K562 (cell line): ENCODE results near the gene MPHOSPH6. TPM values are rescaled to one million over a fixed set of nuclear protein-coding genes. Genes with fewer than 3 reads are reported as not detected.

Experiments used
- ATAC-seq: fragments of 200-7000 bp; cut with Tn5 transposase; 3 replicates; pipeline ENCODE4 v1.9.1; 2020; ENCODE audit warnings: moderate library complexity
- BruUV-seq: library from RNA; stranded (reverse); fragments of 400-500 nt; replicated peaks from 2 replicates; lab custom pipeline; 2021; lab: Mats Ljungman, UMichigan
- CTCF ChIA-PET: fragments of 300-600 bp; formaldehyde crosslinking; extraction: SDS; loops from one replicate; lab custom pipeline; 2021; ENCODE audit warnings: low intra/inter-chr PET ratio; lab: Yijun Ruan, JAX
- POLR2A ChIA-PET: fragments of 300-600, 350-650 bp; sonication (Branson Sonifier 250); formaldehyde crosslinking; extraction: SDS; loops from one replicate; lab custom pipeline; 2021; ENCODE audit warnings: antibody characterized with exemption, inconsistent platforms; lab: Yijun Ruan, JAX
- DNase-seq, 4 experiments: peaks; one replicate each; pipeline versions ENCODE4 v3.0.0 to v3.0.0-alpha.2; 2011 to 2018; ENCODE audit warnings: low spot score in 3 of 4, mixed read lengths in 3 of 4; ENCODE audit errors: extremely low read depth in 1 of 4
- FAIRE-seq: peaks from 2 replicates; lab custom pipeline; 2011; peaks lifted over from hg19 to GRCh38; lab: Jason Lieb, UNC
- H2AFZ ChIP-seq: 2 replicates; pipeline ENCODE4 v1.6.0; 2011; ENCODE audit warnings: low read depth, low read length, control low read depth, inconsistent platforms
- H3K27ac ChIP-seq: fragments of 200-600 bp; 3 replicates; pipeline ENCODE4 v1.8.0; 2011; ENCODE audit warnings: low read depth, mild to moderate bottlenecking, control low read depth, inconsistent platforms, low read length, moderate library complexity, mixed read lengths; ENCODE audit errors: extremely low read depth
- H3K27me3 ChIP-seq, 2 experiments: fragments of 300-600 bp in 1 of 2; 2 replicates in 1 of 2; 3 replicates in 1 of 2; pipeline versions ENCODE4 v1.6.0 to v1.8.0; 2011; ENCODE audit warnings: inconsistent platforms in 2 of 2, low read length in 2 of 2, mild to moderate bottlenecking in 1 of 2, mixed read lengths in 1 of 2, moderate library complexity in 1 of 2; ENCODE audit not compliant: control insufficient read depth in 2 of 2, insufficient read depth in 2 of 2
- H3K36me3 ChIP-seq: fragments of 300-600 bp; 3 replicates; pipeline ENCODE4 v1.8.0; 2011; ENCODE audit warnings: mild to moderate bottlenecking, low read length, inconsistent platforms; ENCODE audit not compliant: control insufficient read depth, insufficient read depth
- H3K4me1 ChIP-seq, 2 experiments: fragments of 200-600 bp in 1 of 2; replicated peaks in 1 of 2; 2 replicates in 1 of 2; 3 replicates in 1 of 2; pipeline versions ENCODE4 v1.5.1 to v1.8.0; 2011; ENCODE audit warnings: inconsistent platforms in 2 of 2, low read length in 2 of 2, mild to moderate bottlenecking in 1 of 2, mixed read lengths in 1 of 2, moderate library complexity in 1 of 2; ENCODE audit not compliant: control insufficient read depth in 2 of 2, insufficient read depth in 2 of 2
- H3K4me2 ChIP-seq: 2 replicates; pipeline ENCODE4 v1.6.1; 2011; ENCODE audit warnings: low read length, control low read depth, inconsistent platforms, mixed read lengths; ENCODE audit not compliant: insufficient read depth
- H3K4me3 ChIP-seq: fragments of 200-600 bp; sonication (generic), shearing (Covaris generic); 2 replicates; pipeline ENCODE4 v1.5.1; 2016; ENCODE audit warnings: control low read depth, inconsistent platforms
- H3K79me2 ChIP-seq: fragments of 200-600 bp; 3 replicates; pipeline ENCODE4 v1.8.0; 2011; ENCODE audit warnings: low read length, inconsistent platforms; ENCODE audit not compliant: control insufficient read depth, insufficient read depth
- H3K9ac ChIP-seq, 2 experiments: 2 replicates each; pipeline versions ENCODE4 v1.6.0 to v1.6.1; 2011; ENCODE audit warnings: low read depth in 2 of 2, low read length in 2 of 2, control low read depth in 1 of 2, inconsistent platforms in 1 of 2, mild to moderate bottlenecking in 1 of 2, mixed read lengths in 1 of 2; ENCODE audit not compliant: insufficient read depth in 1 of 2
- H3K9me1 ChIP-seq: one replicate; pipeline ENCODE4 v1.6.0; 2011; ENCODE audit warnings: inconsistent platforms, mild to moderate bottlenecking, low read length, moderate library complexity; ENCODE audit not compliant: control insufficient read depth, insufficient read depth
- H3K9me3 ChIP-seq: replicated peaks from 2 replicates; pipeline ENCODE4 v1.5.1; 2011; ENCODE audit warnings: low read depth, low read length, inconsistent platforms; ENCODE audit not compliant: control insufficient read depth, insufficient read depth
- H4K20me1 ChIP-seq: replicated peaks from 2 replicates; pipeline ENCODE4 v1.6.1; 2011; ENCODE audit warnings: low read length, inconsistent platforms, mixed read lengths; ENCODE audit not compliant: control insufficient read depth, insufficient read depth
- IRF1 ChIP-seq: sonication (generic); formaldehyde crosslinking; IDR thresholded peaks from 2 replicates; pipeline ENCODE4 v1.8.0; 2022; ENCODE audit warnings: missing genetic modification reagents, mild to moderate bottlenecking, borderline replicate concordance
- MLLT1 ChIP-seq, 2 experiments: fragments of 450-650 bp; IDR thresholded peaks; 2 replicates each; pipeline ENCODE4 v1.6.1; 2016
- MXI1 ChIP-seq: IDR thresholded peaks from 2 replicates; pipeline ENCODE4 v1.6.1; 2011; ENCODE audit warnings: low read depth, mild to moderate bottlenecking, improper control_type of control experiment, low read length
- PATZ1 ChIP-seq: fragments of 250-450 bp; sonication (Bioruptor Pico); IDR thresholded peaks from 2 replicates; pipeline ENCODE4 v1.5.0; 2020; ENCODE audit warnings: mild to moderate bottlenecking, borderline replicate concordance
- PHTF2 ChIP-seq: fragments of 250-450 bp; sonication (Bioruptor Pico); IDR thresholded peaks from 2 replicates; pipeline ENCODE4 v1.5.0; 2021; ENCODE audit warnings: mild to moderate bottlenecking
- POLR2G ChIP-seq: fragments of 200-400 bp; formaldehyde crosslinking; IDR thresholded peaks from 2 replicates; pipeline ENCODE4 v1.6.1; 2017; ENCODE audit warnings: low read depth, mild to moderate bottlenecking, antibody characterized with exemption, low read length, moderate library complexity
- RUNX1 ChIP-seq: sonication (generic); IDR thresholded peaks from 2 replicates; pipeline ENCODE4 v1.6.1; 2016; ENCODE audit warnings: antibody characterized with exemption, low read depth
- TCF15 ChIP-seq: fragments of 250-450 bp; sonication (Bioruptor Pico); IDR thresholded peaks from 2 replicates; pipeline ENCODE4 v1.8.0; 2022; ENCODE audit warnings: moderate library complexity, mild to moderate bottlenecking, inconsistent platforms
- ZNF395 ChIP-seq: fragments of 200-800 bp; sonication (Bioruptor generic); IDR thresholded peaks from 2 replicates; pipeline ENCODE4 v1.6.1; 2017; ENCODE audit warnings: missing genetic modification characterization, missing compliant biosample characterization
- ZNF431 ChIP-seq: sonication (generic); formaldehyde crosslinking; IDR thresholded peaks from 2 replicates; pipeline ENCODE4 v1.8.0; 2022; ENCODE audit warnings: mild to moderate bottlenecking, missing genetic modification reagents
- in situ Hi-C: fragments of 300-500 bp; cut with MboI; formaldehyde crosslinking; loops from 4 replicates; pipeline ENCODE4 v1.15.0; 2018; ENCODE audit warnings: inconsistent platforms, mixed read lengths
- intact Hi-C: fragments of 100-400 bp; cut with micrococcal nuclease; formaldehyde crosslinking; loops from 2 replicates; pipeline ENCODE4 v1.14.2; 2022
- polyA plus RNA-seq, 8 experiments: library from polyadenylated mRNA; depleted of rRNA in 4 of 8; stranded (reverse) in 5 of 8; unstranded in 3 of 8; fragments of >200 nt; fragmentation: Nextera tagmentation in 2 of 8; fragmentation: Illumina TruSeq in 1 of 8; extraction: Ambion mirVana in 2 of 8; extraction: Trizol in 1 of 8; gene quantifications; 2 replicates each; pipeline versions ENCODE4 v1.2.1 to v1.2.3, GENCODE V29; 2011 to 2014; ENCODE audit warnings: inconsistent platforms in 1 of 8, missing spikeins in 1 of 8
- total RNA-seq, 7 experiments: library from RNA; depleted of rRNA in 6 of 7; stranded (reverse); fragments of >200 nt in 6 of 7; fragmentation: Illumina TruSeq in 2 of 7; extraction: Trizol in 2 of 7; gene quantifications; 2 replicates each; pipeline versions ENCODE4 v1.2.1 to v1.2.3, GENCODE V29; 2011 to 2021; ENCODE audit warnings: low replicate concordance in 1 of 7

The MPHOSPH6 gene
- total and polyA plus RNA-seq, 9 of the 15 experiments (the other 6 are each of a cell fraction or from before 2014, with no cell fraction given), result 37.0 to 153 (median 76.7) TPM

- no peaks in the 10 kb centered on the region for H3K79me2 ChIP-seq
- no peak overlapping the region for H3K9ac ChIP-seq
- in situ Hi-C loops (no loop called here), intact Hi-C loops (no loop called here)
- no peak for ATAC-seq
- FAIRE-seq, result no peak
- TF ChIP-seq ZNF395 (CRISPR knock-in tag) (no peak), TCF15 (CRISPR knock-in tag) (no peak), MXI1 (no peak), IRF1 (CRISPR knock-in tag) (no peak), ZNF431 (CRISPR knock-in tag) (no peak), PHTF2 (CRISPR knock-in tag) (no peak), POLR2G (no peak), PATZ1 (CRISPR knock-in tag) (no peak), RUNX1 (no peak), MLLT1 (IDR thresholded peaks at IDR 0.05) (no peak)
- H3K4me1 ChIP-seq, result no peaks in the 10 kb centered on the region
- H3K27me3 ChIP-seq, result peaks cover 11 to 22% of the 10 kb centered on the region in 2 experiments; a peak in 4 of 5 replicates
- ChIA-PET CTCF (no interaction called here), POLR2A (interaction anchor here (0.7 to 1.4 kb wide), 2 partner anchors 9 to 15 kb away, joined by 3 to 5 read pairs; partner anchors contain the start of gene MPHOSPH6)
- H3K36me3 ChIP-seq, result no peaks in the 10 kb centered on the region
- H4K20me1 ChIP-seq, result no peaks in the 10 kb centered on the region
- no peak for DNase-seq
- no peak overlapping the region for H3K4me3 ChIP-seq
- no TSS peak for BruUV-seq
- no peak overlapping the region for H2AFZ ChIP-seq
- H3K9me3 ChIP-seq, result no peaks in the 10 kb centered on the region
- no peak overlapping the region for H3K27ac ChIP-seq
- H3K4me2 ChIP-seq, result no peak overlapping the region
- no peaks in the 10 kb centered on the region for H3K9me1 ChIP-seq
Measured at GRCh38 chr16:82185012-82185411, 15.0 kb upstream of the MPHOSPH6 start.
